ENCODE data around the gene AVEN. TPM values are rescaled to one million over a fixed set of nuclear protein-coding genes. Genes with fewer than 3 reads are reported as not detected.
A peak's percentile ranks its signal among the peaks of the same experiment; 100 is the strongest.
"Not testable (repeated sequence)": the region's sequence is repeated elsewhere in the genome, so short reads cannot be mapped to it uniquely, and the experiment has no call there.

The AVEN gene
- total RNA-seq, 3 donors from 2014 or later: 13.5 to 18.4 (median 13.8) TPM

DNA sequence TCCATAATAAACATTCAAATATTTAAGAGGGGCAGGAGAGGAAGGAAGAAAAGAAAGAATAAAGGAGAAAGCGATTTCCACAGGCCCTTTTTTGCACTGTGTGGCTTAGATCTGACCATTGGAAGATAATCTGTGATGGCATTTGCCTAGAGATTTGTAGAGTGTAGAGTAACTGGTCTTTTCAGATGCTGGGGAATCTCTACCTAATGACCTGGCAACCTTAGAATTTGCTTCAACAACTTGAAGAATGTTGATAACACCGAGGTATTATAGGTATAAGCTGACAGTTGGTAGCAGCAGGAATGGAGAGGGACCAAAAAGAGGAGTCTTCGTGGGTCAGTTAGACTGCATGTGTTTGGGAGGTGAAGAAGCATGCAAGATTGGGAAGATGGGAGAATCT is 20.9 kb upstream of the AVEN start:
- TF ChIP-seq, protein P1, sequence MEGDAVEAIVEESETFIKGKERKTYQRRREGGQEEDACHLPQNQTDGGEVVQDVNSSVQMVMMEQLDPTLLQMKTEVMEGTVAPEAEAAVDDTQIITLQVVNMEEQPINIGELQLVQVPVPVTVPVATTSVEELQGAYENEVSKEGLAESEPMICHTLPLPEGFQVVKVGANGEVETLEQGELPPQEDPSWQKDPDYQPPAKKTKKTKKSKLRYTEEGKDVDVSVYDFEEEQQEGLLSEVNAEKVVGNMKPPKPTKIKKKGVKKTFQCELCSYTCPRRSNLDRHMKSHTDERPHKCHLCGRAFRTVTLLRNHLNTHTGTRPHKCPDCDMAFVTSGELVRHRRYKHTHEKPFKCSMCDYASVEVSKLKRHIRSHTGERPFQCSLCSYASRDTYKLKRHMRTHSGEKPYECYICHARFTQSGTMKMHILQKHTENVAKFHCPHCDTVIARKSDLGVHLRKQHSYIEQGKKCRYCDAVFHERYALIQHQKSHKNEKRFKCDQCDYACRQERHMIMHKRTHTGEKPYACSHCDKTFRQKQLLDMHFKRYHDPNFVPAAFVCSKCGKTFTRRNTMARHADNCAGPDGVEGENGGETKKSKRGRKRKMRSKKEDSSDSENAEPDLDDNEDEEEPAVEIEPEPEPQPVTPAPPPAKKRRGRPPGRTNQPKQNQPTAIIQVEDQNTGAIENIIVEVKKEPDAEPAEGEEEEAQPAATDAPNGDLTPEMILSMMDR (IDR thresholded peaks at IDR 0.05): no peak
- no peak for TF ChIP-seq POLR2A (IDR thresholded peaks at IDR 0.05)
- intact Hi-C loops (cut with DNase I; ENCODE audit: low total_unique reads): no loop called here
- Histone ChIP-seq H3K27ac (no peak overlapping the region), H3K36me3 (no peaks in the 10 kb centered on the region), H3K27me3 (no peaks in the 10 kb centered on the region), H3K4me3 (no peak overlapping the region), H3K4me1 (no peaks in the 10 kb centered on the region), H3K9me3 (no peaks in the 10 kb centered on the region)
- no peak for DNase-seq (ENCODE audit: low spot score in 2 of 2)

DNA sequence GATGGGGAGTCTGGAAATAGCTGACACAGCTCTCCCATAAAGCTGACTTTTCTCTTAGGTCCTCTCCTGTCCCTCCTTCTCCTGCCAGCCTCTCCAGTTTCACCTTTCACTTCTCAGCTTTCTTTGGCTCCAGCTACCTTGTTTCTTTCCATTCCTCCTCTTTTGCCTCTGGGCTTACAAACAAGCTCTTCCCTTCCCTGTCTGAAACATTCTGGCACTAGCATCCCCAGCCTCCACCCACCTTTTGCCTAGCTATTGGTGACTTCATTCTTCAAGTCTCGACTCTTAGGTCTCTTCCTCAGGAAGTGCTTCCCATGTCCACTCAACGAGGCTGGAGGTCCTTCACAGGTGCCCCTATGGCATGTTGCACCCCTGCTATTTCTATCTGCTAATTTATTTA is 20.5 kb upstream of the AVEN start:
- intact Hi-C loops (cut with DNase I; ENCODE audit: low total_unique reads): no loop called here
- H3K27ac ChIP-seq: no peak overlapping the region
- H3K4me3 ChIP-seq: no peak overlapping the region
- no peak for DNase-seq (ENCODE audit: low spot score in 2 of 2)
- no peaks in the 10 kb centered on the region for H3K36me3 ChIP-seq
- no peaks in the 10 kb centered on the region for H3K4me1 ChIP-seq
- TF ChIP-seq, protein P1 (IDR thresholded peaks at IDR 0.05): no peak
- no peak for TF ChIP-seq POLR2AphosphoS5 (IDR thresholded peaks at IDR 0.05)
- no peaks in the 10 kb centered on the region for H3K9me3 ChIP-seq
- no peaks in the 10 kb centered on the region for H3K27me3 ChIP-seq

DNA sequence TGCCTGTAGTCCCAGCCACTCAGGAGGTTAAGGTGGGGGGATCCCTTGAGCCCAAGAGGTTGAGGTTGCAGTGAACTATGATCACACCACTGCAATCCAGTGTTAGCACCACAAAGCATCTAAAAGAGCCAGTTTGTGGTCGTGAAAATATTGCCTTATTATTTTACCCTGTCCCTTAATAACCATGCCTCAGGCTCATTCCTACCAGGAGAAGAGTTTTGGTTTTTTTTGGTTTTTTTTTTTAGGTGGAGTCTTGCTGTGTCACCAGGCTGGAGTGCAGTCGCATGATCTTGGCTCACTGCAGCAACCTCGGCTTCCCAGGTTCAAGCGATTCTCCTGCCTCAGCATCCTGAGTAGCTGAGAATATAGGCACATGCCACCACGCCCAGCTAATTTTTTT is 17.9 kb upstream of the AVEN start:
- Histone ChIP-seq H3K9me3 (no peaks in the 10 kb centered on the region), H3K27me3 (no peaks in the 10 kb centered on the region), H3K36me3 (no peaks in the 10 kb centered on the region), H3K4me1 (no peaks in the 10 kb centered on the region), H3K27ac (peak overlapping the region in 1 of 2 donors; percentile 15), H3K4me3 (no peak overlapping the region)
- intact Hi-C loops (cut with DNase I; ENCODE audit: low total_unique reads): no loop called here
- TF ChIP-seq, protein P1 (IDR thresholded peaks at IDR 0.05): no peak
- TF ChIP-seq POLR2AphosphoS5 (IDR thresholded peaks at IDR 0.05): no peak
- no peak for TF ChIP-seq POLR2A (IDR thresholded peaks at IDR 0.05)
- DNase-seq (ENCODE audit: low spot score in 2 of 2): no peak

DNA sequence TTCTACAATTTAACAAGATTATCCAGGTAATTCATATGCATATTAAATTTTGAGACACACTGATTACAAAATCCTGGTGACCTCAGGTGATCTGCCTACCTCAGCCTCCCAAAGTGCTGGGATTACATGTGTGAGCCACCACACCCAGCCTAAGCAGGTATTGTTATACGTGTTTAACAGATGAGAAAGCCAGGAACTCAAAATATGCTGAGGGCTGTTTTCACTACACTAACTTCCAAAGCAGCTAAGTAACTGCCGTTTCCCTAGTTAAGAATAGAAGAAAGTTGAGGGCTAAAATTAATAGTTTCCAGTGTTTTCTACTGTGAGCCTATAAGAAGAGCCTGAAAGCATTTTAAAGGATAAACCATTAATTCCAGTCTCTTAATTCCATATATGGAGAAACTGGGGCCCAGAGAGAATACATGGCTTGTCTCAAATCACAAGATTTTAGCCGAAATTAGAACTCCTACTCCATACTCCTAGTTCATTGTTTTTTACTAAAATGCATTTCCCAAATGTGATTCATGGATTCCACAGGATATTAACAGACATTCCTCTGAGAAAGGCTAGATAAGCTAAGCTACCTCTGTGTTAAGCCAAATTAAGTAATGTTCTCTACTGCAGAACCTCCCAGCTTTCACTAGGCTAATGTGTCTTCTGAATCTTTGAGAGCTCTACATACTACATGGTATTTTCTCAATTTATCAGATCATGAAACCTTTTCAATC is 17.0 kb upstream of the AVEN start:
- DNase-seq (ENCODE audit: low spot score in 2 of 2): no peak
- intact Hi-C loops (cut with DNase I; ENCODE audit: low total_unique reads): no loop called here
- no peak overlapping the region for H3K4me3 ChIP-seq
- H3K27ac ChIP-seq: peak overlapping the region; percentile 8 to 66
- H3K36me3 ChIP-seq: no peaks in the 10 kb centered on the region
- H3K9me3 ChIP-seq: no peaks in the 10 kb centered on the region
- H3K27me3 ChIP-seq: no peaks in the 10 kb centered on the region
- no peaks in the 10 kb centered on the region for H3K4me1 ChIP-seq
- TF ChIP-seq POLR2A (IDR thresholded peaks at IDR 0.05): no peak
- no peak for TF ChIP-seq POLR2AphosphoS5 (IDR thresholded peaks at IDR 0.05)
- TF ChIP-seq, protein P1 (IDR thresholded peaks at IDR 0.05): no peak

DNA sequence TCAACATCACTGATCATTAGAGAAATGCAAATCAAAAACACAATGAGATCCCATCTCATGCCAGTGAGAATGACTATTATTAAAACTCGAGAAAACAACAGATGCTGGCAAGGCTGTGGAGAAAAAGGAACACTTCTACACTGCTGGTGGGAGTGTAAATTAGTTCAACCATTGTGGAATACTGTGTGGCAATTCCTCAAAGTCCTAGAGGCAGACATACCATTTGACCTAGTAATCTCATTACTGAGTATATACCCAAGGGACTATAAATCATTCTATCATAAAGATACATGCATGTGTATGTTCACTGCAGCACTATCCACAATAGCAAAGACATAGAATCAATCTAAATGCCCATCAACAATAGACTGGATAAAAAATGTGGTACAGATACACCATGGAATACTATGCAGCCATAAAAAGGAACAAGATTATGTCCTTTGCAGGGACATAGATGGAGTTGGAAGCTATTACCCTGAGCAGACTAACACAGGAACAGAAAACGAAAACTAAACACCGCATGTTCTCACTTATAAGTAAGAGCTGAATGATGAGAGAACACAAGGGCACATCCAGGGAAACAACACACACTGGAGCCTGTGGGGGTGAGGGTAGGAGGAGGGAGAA is 15.2 kb upstream of the AVEN start:
- intact Hi-C loops (cut with DNase I; ENCODE audit: low total_unique reads): no loop called here
- TF ChIP-seq, protein P1 (IDR thresholded peaks at IDR 0.05): no peak
- TF ChIP-seq POLR2AphosphoS5 (IDR thresholded peaks at IDR 0.05) (no peak), POLR2A (IDR thresholded peaks at IDR 0.05) (no peak)
- H3K36me3 ChIP-seq: no peaks in the 10 kb centered on the region
- H3K9me3 ChIP-seq: peaks cover 6% of the 10 kb centered on the region in 2 donors
- no peaks in the 10 kb centered on the region for H3K4me1 ChIP-seq
- H3K4me3 ChIP-seq: no peak overlapping the region
- DNase-seq (ENCODE audit: low spot score in 2 of 2): no peak
- no peak overlapping the region for H3K27ac ChIP-seq
- H3K27me3 ChIP-seq: no peaks in the 10 kb centered on the region

DNA sequence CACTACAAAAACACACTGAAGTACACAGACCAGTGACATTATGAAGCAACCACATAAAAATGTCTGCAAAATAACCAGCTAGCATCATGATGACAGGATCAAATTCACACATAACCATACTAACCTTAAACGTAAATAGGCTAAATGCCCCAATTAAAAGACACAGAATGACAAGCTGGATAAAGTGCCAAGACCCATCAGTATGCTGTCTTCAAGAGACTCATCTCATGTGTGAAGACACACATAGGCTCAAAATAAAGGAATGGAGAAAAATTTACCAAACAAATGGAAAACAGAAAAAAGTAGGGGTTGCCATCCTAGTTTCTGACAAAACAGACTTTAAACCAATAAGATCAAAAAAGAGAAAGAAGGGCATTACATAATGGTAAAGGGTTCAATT is 11.4 kb upstream of the AVEN start:
- H3K27ac ChIP-seq; H3K4me3 ChIP-seq; DNase-seq (ENCODE audit: low spot score in 2 of 2); H3K27me3 ChIP-seq; intact Hi-C loops (cut with DNase I; ENCODE audit: low total_unique reads); H3K36me3 ChIP-seq; H3K4me1 ChIP-seq; H3K9me3 ChIP-seq: not testable (repeated sequence)

Measured in breast epithelium (tissue), 4 donors.